Smooth muscle cell (in vitro differentiated cells): ENCODE measurements around the gene CA4. TPM values are rescaled to one million over a fixed set of nuclear protein-coding genes. Genes with fewer than 3 reads are reported as not detected.

Experiments used
- DNase-seq: peaks from one replicate; lab custom pipeline; 2025; ENCODE audit not compliant: unreplicated experiment; lab: John Stamatoyannopoulos, UW
- H2AFZ ChIP-seq: fragments of 200-600 bp; sonication (generic); 2 replicates; pipeline ENCODE4 v1.6.0; 2016; ENCODE audit warnings: antibody characterized with exemption, low read depth, mild to moderate bottlenecking
- H3F3A ChIP-seq: fragments of 200-600 bp; sonication (generic); 2 replicates; pipeline ENCODE4 v1.6.0; 2017; ENCODE audit warnings: antibody characterized with exemption, low read depth
- H3K27ac ChIP-seq: fragments of 200-600 bp; sonication (generic); 2 replicates; pipeline ENCODE4 v1.5.1; 2016; ENCODE audit warnings: low read depth, mild to moderate bottlenecking
- H3K27me3 ChIP-seq: fragments of 200-600 bp; sonication (generic); 2 replicates; pipeline ENCODE4 v1.6.1; 2016; ENCODE audit warnings: low read depth, mild to moderate bottlenecking
- H3K36me3 ChIP-seq: fragments of 200-600 bp; sonication (generic); 2 replicates; pipeline ENCODE4 v1.5.1; 2016; ENCODE audit warnings: low read depth
- H3K4me1 ChIP-seq: fragments of 200-600 bp; sonication (generic); 2 replicates; pipeline ENCODE4 v1.5.1; 2016; ENCODE audit warnings: low read depth
- H3K4me2 ChIP-seq: fragments of 200-600 bp; sonication (generic); 2 replicates; pipeline ENCODE4 v1.6.0; 2016; ENCODE audit warnings: mild to moderate bottlenecking
- H3K4me3 ChIP-seq: fragments of 200-600 bp; sonication (generic); 2 replicates; pipeline ENCODE4 v1.5.1; 2016; ENCODE audit warnings: mild to moderate bottlenecking
- H3K79me2 ChIP-seq: fragments of 200-600 bp; sonication (generic); 2 replicates; pipeline ENCODE4 v1.6.0; 2016; ENCODE audit warnings: low read depth, mild to moderate bottlenecking
- H3K9ac ChIP-seq: fragments of 200-600 bp; sonication (generic); 2 replicates; pipeline ENCODE4 v1.6.0; 2016; ENCODE audit warnings: low read depth
- H3K9me3 ChIP-seq: fragments of 200-600 bp; sonication (generic); replicated peaks from 2 replicates; pipeline ENCODE4 v1.5.1; 2016; ENCODE audit warnings: low read depth
- H4K20me1 ChIP-seq: fragments of 200-600 bp; sonication (generic); 2 replicates; pipeline ENCODE4 v1.6.0; 2016; ENCODE audit warnings: low read depth
- CTCF ChIP-seq: fragments of 200-600 bp; sonication (generic); IDR thresholded peaks from 2 replicates; pipeline ENCODE4 v1.5.1; 2017; ENCODE audit warnings: borderline replicate concordance, mild to moderate bottlenecking, antibody characterized with exemption; ENCODE audit not compliant: insufficient read depth, poor library complexity, severe bottlenecking
- WGBS: methylation state at CpG from one replicate; pipeline ENCODE4 v1.1.7; 2016; ENCODE audit warnings: low lambda C conversion rate; 5-methylcytosine and 5-hydroxymethylcytosine counted together
- polyA plus RNA-seq: library from polyadenylated mRNA; unstranded; fragments of >200 nt; fragmentation: Nextera tagmentation; extraction: Ambion mirVana; gene quantifications from 2 replicates; pipeline ENCODE4 v1.2.1, GENCODE V29; 2016
- total RNA-seq: library from RNA; depleted of rRNA; stranded (reverse); fragments of >200 nt; gene quantifications from 2 replicates; pipeline ENCODE4 v1.2.3, GENCODE V29; 2014

Gene CA4
- total and polyA plus RNA-seq, 2 experiments from 2014 or later, result 0.87 TPM; not detected in 1

- no peak overlapping the region for H3K27ac ChIP-seq
- H3K79me2 ChIP-seq, result no peaks in the 10 kb centered on the region
- H3F3A ChIP-seq, result no peaks in the 10 kb centered on the region
- no peak overlapping the region for H3K4me2 ChIP-seq
- no peak for TF ChIP-seq CTCF
- H3K36me3 ChIP-seq, result no peaks in the 10 kb centered on the region
- H2AFZ ChIP-seq, result no peak overlapping the region
- H3K4me3 ChIP-seq, result no peak overlapping the region
- no peak overlapping the region for H3K9ac ChIP-seq
- 53% methylated on average over 8 of the region's 8 CpGs for WGBS
- no peaks in the 10 kb centered on the region for H3K9me3 ChIP-seq
- peaks cover 91% of the 10 kb centered on the region for H3K27me3 ChIP-seq
- peaks cover 25% of the 10 kb centered on the region for H3K4me1 ChIP-seq
- no peaks in the 10 kb centered on the region for H4K20me1 ChIP-seq
- DNase-seq, result no peak
Measured at GRCh38 chr17:60147553-60148223, 2.1 kb upstream of the CA4 start.

- Histone ChIP-seq H3K9me3 (no peaks in the 10 kb centered on the region), H3K27me3 (peaks cover 96% of the 10 kb centered on the region), H2AFZ (no peak overlapping the region), H3K4me1 (peaks cover 20% of the 10 kb centered on the region), H3K4me2 (no peak overlapping the region), H4K20me1 (no peaks in the 10 kb centered on the region), H3K9ac (no peak overlapping the region), H3K4me3 (no peak overlapping the region), H3F3A (no peaks in the 10 kb centered on the region), H3K36me3 (no peaks in the 10 kb centered on the region), H3K27ac (no peak overlapping the region), H3K79me2 (no peaks in the 10 kb centered on the region)
- no peak for DNase-seq
- 52% methylated on average over 2 of the region's 2 CpGs for WGBS
- no peak for TF ChIP-seq CTCF
Measured at GRCh38 chr17:60148373-60148772, 1.4 kb upstream of the CA4 start.

GRCh38 chr17:60151355-60151754 is 1.6 kb downstream of the CA4 start:
- H3K27ac ChIP-seq, result no peak overlapping the region
- no peak overlapping the region for H3K4me2 ChIP-seq
- no peaks in the 10 kb centered on the region for H3K36me3 ChIP-seq
- 21% methylated on average over 5 of the region's 5 CpGs for WGBS
- H3F3A ChIP-seq, result no peaks in the 10 kb centered on the region
- peaks cover 75% of the 10 kb centered on the region for H3K27me3 ChIP-seq
- no peak for DNase-seq
- no peak for TF ChIP-seq CTCF
- peaks cover 11% of the 10 kb centered on the region for H3K4me1 ChIP-seq
- H3K4me3 ChIP-seq, result no peak overlapping the region
- no peaks in the 10 kb centered on the region for H3K79me2 ChIP-seq
- H3K9ac ChIP-seq, result no peak overlapping the region
- H2AFZ ChIP-seq, result no peak overlapping the region
- H4K20me1 ChIP-seq, result no peaks in the 10 kb centered on the region
- no peaks in the 10 kb centered on the region for H3K9me3 ChIP-seq
